PC-3 (cell line): ENCODE measurements around the gene PATL2. TPM values are rescaled to one million over a fixed set of nuclear protein-coding genes. Genes with fewer than 3 reads are reported as not detected.
"Not testable (repeated sequence)": the region's sequence is repeated elsewhere in the genome, so short reads cannot be mapped to it uniquely, and the experiment has no call there.

ENCODE experiments used
- ATAC-seq: fragments of 200-7000 bp; cut with Tn5 transposase; 2 replicates; pipeline ENCODE4 v1.9.1; 2020; ENCODE audit warnings: mild to moderate bottlenecking, moderate library complexity
- BruUV-seq: library from RNA; stranded (reverse); fragments of 400-500 nt; replicated peaks from 2 replicates; lab custom pipeline; 2021; lab: Mats Ljungman, UMichigan
- CTCF ChIA-PET: fragments of 300-600 bp; sonication (Branson Sonifier 250); formaldehyde crosslinking; loops from one replicate; lab custom pipeline; 2022; ENCODE audit warnings: antibody characterized with exemption; lab: Charles Lee
- POLR2A ChIA-PET: fragments of 300-600 bp; sonication (Branson Sonifier 250); formaldehyde crosslinking; loops from one replicate; lab custom pipeline; 2022; ENCODE audit warnings: antibody characterized with exemption; ENCODE audit not compliant: unreplicated experiment; lab: Charles Lee
- DNase-seq: peaks from one replicate; pipeline ENCODE4 v3.0.0-alpha.2; 2015
- H2AFZ ChIP-seq: fragments of 300-600 bp; sonication (generic); 2 replicates; pipeline ENCODE4 v1.6.0; 2016; ENCODE audit warnings: antibody characterized with exemption, low read length
- H3F3A ChIP-seq: fragments of 300-600 bp; sonication (generic); one replicate; pipeline ENCODE4 v1.6.0; 2017; ENCODE audit warnings: antibody characterized with exemption, low read length, control low read depth, mild to moderate bottlenecking; ENCODE audit not compliant: unreplicated experiment
- H3K27ac ChIP-seq: fragments of 300-600 bp; sonication (generic); 2 replicates; pipeline ENCODE4 v1.5.1; 2016; ENCODE audit warnings: mild to moderate bottlenecking, low read length
- H3K27me3 ChIP-seq: fragments of 300-600 bp; sonication (generic); 2 replicates; pipeline ENCODE4 v1.6.1; 2016; ENCODE audit warnings: low read length, mixed read lengths
- H3K36me3 ChIP-seq: fragments of 300-600 bp; sonication (generic); 2 replicates; pipeline ENCODE4 v1.6.1; 2016; ENCODE audit warnings: low read depth, mixed run types, low read length, mixed read lengths
- H3K4me1 ChIP-seq: fragments of 300-600 bp; sonication (generic); 2 replicates; pipeline ENCODE4 v1.5.1; 2016; ENCODE audit warnings: low read length; ENCODE audit not compliant: insufficient read depth
- H3K4me2 ChIP-seq: fragments of 300-600 bp; sonication (generic); 2 replicates; pipeline ENCODE4 v1.6.0; 2016; ENCODE audit warnings: low read length
- H3K4me3 ChIP-seq: fragments of 300-600 bp; sonication (generic); 2 replicates; pipeline ENCODE4 v1.5.1; 2016; ENCODE audit warnings: mild to moderate bottlenecking, low read length, mixed read lengths
- H3K79me2 ChIP-seq: fragments of 300-600 bp; sonication (generic); 2 replicates; pipeline ENCODE4 v1.6.1; 2017; ENCODE audit warnings: low read length, mixed read lengths
- H3K9ac ChIP-seq: fragments of 300-600 bp; sonication (generic); 2 replicates; pipeline ENCODE4 v1.6.0; 2016; ENCODE audit warnings: mild to moderate bottlenecking, low read length
- H3K9me2 ChIP-seq: fragments of 300-600 bp; sonication (generic); replicated peaks from 2 replicates; pipeline ENCODE4 v1.6.1; 2016; ENCODE audit warnings: mixed run types, low read length, mixed read lengths
- H3K9me3 ChIP-seq: fragments of 300-600 bp; sonication (generic); 2 replicates; pipeline ENCODE4 v1.6.1; 2016; ENCODE audit warnings: low read length, mixed read lengths
- H4K20me1 ChIP-seq: fragments of 300-600 bp; sonication (generic); 2 replicates; pipeline ENCODE4 v1.6.1; 2016; ENCODE audit warnings: low read length, mixed read lengths
- CTCF ChIP-seq: fragments of 300-600 bp; sonication (generic); conservative IDR thresholded peaks from 2 replicates; pipeline ENCODE4 v1.5.1; 2017; ENCODE audit warnings: antibody characterized with exemption, low read depth, mild to moderate bottlenecking, low read length
- EZH2 ChIP-seq: fragments of 300-600 bp; sonication (generic); IDR thresholded peaks from one replicate; pipeline ENCODE4 v1.6.1; 2017; ENCODE audit warnings: antibody characterized with exemption, mild to moderate bottlenecking, low read length; ENCODE audit not compliant: unreplicated experiment
- EZH2phosphoT487 ChIP-seq: fragments of 300-600 bp; sonication (generic); IDR thresholded peaks from 2 replicates; pipeline ENCODE4 v1.6.1; 2018; ENCODE audit warnings: mild to moderate bottlenecking, antibody characterized with exemption, low read length, borderline replicate concordance
- intact Hi-C: fragments of 100-400 bp; cut with micrococcal nuclease; formaldehyde crosslinking; loops from 2 replicates; pipeline ENCODE4 v1.9.0; 2023
- total RNA-seq: library from RNA; depleted of rRNA; stranded (reverse); fragments of >200 nt; gene quantifications from 2 replicates; pipeline ENCODE4 v1.2.3, GENCODE V29; 2014

The PATL2 gene
- total RNA-seq, 1 experiment from 2014 or later, result 0.15 TPM

GRCh38 chr15:44694416-44694815 is 16.7 kb downstream of the PATL2 start:
- ChIA-PET CTCF (interaction anchor here (0.6 kb wide), 1 partner anchor 13 kb away, joined by 4 read pairs; no protein-coding TSS in a partner anchor), POLR2A (no interaction called here)
- Histone ChIP-seq H2AFZ (no peak overlapping the region), H3K79me2 (no peaks in the 10 kb centered on the region), H3K9me3 (no peaks in the 10 kb centered on the region), H3K4me2 (no peak overlapping the region), H3K9ac (no peak overlapping the region), H3F3A (no peaks in the 10 kb centered on the region), H4K20me1 (no peaks in the 10 kb centered on the region), H3K36me3 (no peaks in the 10 kb centered on the region), H3K9me2 (no peaks in the 10 kb centered on the region), H3K27me3 (no peaks in the 10 kb centered on the region), H3K27ac (no peak overlapping the region), H3K4me3 (no peak overlapping the region), H3K4me1 (no peaks in the 10 kb centered on the region)
- no peak for DNase-seq
- intact Hi-C loops, result no loop called here
- TF ChIP-seq EZH2phosphoT487 (no peak), EZH2 (no peak), CTCF (no peak)
- BruUV-seq, result no TSS peak
- no peak for ATAC-seq

- H3F3A ChIP-seq, result no peaks in the 10 kb centered on the region
- H3K79me2 ChIP-seq, result no peaks in the 10 kb centered on the region
- no peaks in the 10 kb centered on the region for H3K9me3 ChIP-seq
- no peaks in the 10 kb centered on the region for H3K27me3 ChIP-seq
- no peaks in the 10 kb centered on the region for H4K20me1 ChIP-seq
- intact Hi-C loops, result no loop called here
- DNase-seq (no peak), ATAC-seq (no peak)
- H3K4me3 ChIP-seq, result no peak overlapping the region
- no peak overlapping the region for H2AFZ ChIP-seq
- no peak for TF ChIP-seq EZH2phosphoT487
- no peak for TF ChIP-seq CTCF
- TF ChIP-seq EZH2, result no peak
- CTCF ChIA-PET, result interaction anchor here (0.6 kb wide), 1 partner anchor 43 kb away, joined by 4 read pairs; no protein-coding TSS in a partner anchor
- POLR2A ChIA-PET, result no interaction called here
- no TSS peak for BruUV-seq
- H3K9me2 ChIP-seq, result no peaks in the 10 kb centered on the region
- no peak overlapping the region for H3K9ac ChIP-seq
- H3K27ac ChIP-seq, result no peak overlapping the region
- no peak overlapping the region for H3K4me2 ChIP-seq
- H3K36me3 ChIP-seq, result no peaks in the 10 kb centered on the region
- no peaks in the 10 kb centered on the region for H3K4me1 ChIP-seq
Observed at GRCh38 chr15:44692659-44693058, 18.5 kb downstream of the PATL2 start.

- intact Hi-C loops, CTCF ChIA-PET: not testable (repeated sequence)
Observed at GRCh38 chr15:44690245-44690644, 20.9 kb downstream of the PATL2 start.

GRCh38 chr15:44689318-44689717 is 21.8 kb downstream of the PATL2 start:
- POLR2A ChIA-PET, H3F3A ChIP-seq, DNase-seq, H3K4me2 ChIP-seq, H3K4me1 ChIP-seq, H3K27ac ChIP-seq, ATAC-seq, H2AFZ ChIP-seq, H3K4me3 ChIP-seq, H4K20me1 ChIP-seq, H3K79me2 ChIP-seq, H3K9ac ChIP-seq, H3K36me3 ChIP-seq, BruUV-seq, CTCF ChIA-PET, H3K27me3 ChIP-seq, H3K9me2 ChIP-seq, H3K9me3 ChIP-seq, intact Hi-C loops: not testable (repeated sequence)

More at GRCh38 chr15:44690245-44690644, 20.9 kb downstream of the PATL2 start:
- H3K9ac ChIP-seq, H3K9me2 ChIP-seq, H3K4me3 ChIP-seq, ATAC-seq, H3K9me3 ChIP-seq, H3K36me3 ChIP-seq, DNase-seq, H3K27me3 ChIP-seq, H4K20me1 ChIP-seq, H3F3A ChIP-seq, H3K4me1 ChIP-seq, H3K79me2 ChIP-seq, H2AFZ ChIP-seq, POLR2A ChIA-PET, BruUV-seq, H3K27ac ChIP-seq, H3K4me2 ChIP-seq: not testable (repeated sequence)
